Testis (tissue), 2 donors: Measurements from ENCODE around the gene TTK.

Experiments used
- POLR2A ChIP-seq: fragments of 450-650 bp; IDR thresholded peaks from one replicate; pipeline ENCODE4 v1.6.1; 2017; ENCODE audit warnings: antibody characterized with exemption, mild to moderate bottlenecking, moderate library complexity
- TF ChIP-seq, protein P1 (sequence below), 3 experiments: fragments of 450-650 bp in 2 of 3; fragments of 200-600 bp in 1 of 3; sonication (generic) in 1 of 3; IDR thresholded peaks; one replicate each; pipeline ENCODE4 v1.5.1; 2016 to 2019; ENCODE audit warnings: antibody characterized with exemption in 3 of 3, mild to moderate bottlenecking in 2 of 3, moderate library complexity in 1 of 3

DNA sequence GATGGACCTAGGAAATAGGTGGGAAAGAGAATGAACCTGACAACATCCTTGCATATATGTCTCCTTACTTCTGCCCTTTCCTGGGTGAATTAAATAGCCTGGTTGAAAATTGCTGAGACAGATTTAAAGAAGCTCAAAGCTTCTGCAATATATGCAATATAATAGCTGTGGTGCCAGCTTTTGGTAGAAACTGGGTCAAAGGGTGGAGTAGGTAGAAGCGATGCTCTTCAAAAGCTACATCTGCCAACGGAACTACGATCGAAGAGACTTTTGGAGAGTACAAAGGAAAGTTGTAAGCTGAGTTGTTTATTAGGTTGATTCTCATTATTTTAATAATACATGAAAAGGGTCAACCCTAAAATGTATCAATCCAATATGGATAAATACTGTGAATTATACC lies 22.8 kb upstream of the TTK start:
- TF ChIP-seq, protein P1, sequence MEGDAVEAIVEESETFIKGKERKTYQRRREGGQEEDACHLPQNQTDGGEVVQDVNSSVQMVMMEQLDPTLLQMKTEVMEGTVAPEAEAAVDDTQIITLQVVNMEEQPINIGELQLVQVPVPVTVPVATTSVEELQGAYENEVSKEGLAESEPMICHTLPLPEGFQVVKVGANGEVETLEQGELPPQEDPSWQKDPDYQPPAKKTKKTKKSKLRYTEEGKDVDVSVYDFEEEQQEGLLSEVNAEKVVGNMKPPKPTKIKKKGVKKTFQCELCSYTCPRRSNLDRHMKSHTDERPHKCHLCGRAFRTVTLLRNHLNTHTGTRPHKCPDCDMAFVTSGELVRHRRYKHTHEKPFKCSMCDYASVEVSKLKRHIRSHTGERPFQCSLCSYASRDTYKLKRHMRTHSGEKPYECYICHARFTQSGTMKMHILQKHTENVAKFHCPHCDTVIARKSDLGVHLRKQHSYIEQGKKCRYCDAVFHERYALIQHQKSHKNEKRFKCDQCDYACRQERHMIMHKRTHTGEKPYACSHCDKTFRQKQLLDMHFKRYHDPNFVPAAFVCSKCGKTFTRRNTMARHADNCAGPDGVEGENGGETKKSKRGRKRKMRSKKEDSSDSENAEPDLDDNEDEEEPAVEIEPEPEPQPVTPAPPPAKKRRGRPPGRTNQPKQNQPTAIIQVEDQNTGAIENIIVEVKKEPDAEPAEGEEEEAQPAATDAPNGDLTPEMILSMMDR (IDR thresholded peaks at IDR 0.05) = no peak
- no peak for TF ChIP-seq POLR2A
